NCI-H748 treated with DMSO at 0.1 percent for 48 hours (cell line): ENCODE data around the gene PARVA.
"Not testable (repeated sequence)": the region's sequence is repeated elsewhere in the genome, so short reads cannot be mapped to it uniquely, and the experiment has no call there.

ENCODE experiments used
- DNase-seq: peaks from one replicate; lab custom pipeline; 2025; lab: John Stamatoyannopoulos, UW

The PARVA gene, protein sequence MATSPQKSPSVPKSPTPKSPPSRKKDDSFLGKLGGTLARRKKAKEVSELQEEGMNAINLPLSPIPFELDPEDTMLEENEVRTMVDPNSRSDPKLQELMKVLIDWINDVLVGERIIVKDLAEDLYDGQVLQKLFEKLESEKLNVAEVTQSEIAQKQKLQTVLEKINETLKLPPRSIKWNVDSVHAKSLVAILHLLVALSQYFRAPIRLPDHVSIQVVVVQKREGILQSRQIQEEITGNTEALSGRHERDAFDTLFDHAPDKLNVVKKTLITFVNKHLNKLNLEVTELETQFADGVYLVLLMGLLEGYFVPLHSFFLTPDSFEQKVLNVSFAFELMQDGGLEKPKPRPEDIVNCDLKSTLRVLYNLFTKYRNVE

DNA sequence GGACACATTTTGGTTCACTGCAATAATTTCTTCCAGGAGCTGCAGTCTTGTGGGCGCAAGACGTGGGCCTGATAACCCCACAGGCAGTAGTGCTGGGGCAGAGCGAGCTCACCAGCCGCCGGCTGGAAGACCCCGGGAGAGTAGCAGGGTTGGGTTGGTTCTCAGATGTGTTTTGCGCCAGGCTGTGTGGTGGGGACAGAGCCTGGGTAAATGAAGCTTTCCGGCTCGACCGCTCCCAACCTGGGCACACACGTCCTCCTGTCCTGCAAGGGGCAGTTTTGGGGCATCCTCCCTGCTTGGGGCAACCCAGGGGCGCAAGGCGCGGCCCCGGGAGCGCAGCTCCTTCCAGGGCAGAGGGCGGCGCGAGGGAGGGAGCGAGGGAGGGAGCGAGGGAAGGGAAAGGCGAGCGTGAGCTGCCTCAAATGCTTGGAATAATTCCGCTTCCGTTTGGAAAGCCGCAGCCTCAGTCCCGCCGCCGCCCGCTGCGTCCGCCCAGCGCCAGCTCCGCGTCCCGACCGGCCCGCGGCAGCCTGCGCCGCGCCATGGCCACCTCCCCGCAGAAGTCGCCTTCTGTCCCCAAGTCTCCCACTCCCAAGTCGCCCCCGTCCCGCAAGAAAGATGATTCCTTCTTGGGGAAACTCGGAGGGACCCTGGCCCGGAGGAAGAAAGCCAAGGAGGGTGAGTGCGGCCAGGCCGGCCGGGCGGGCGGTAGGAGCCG is at the start of gene PARVA:
TSS of gene PARVA (plus strand) at position 466 of the 718 bp plus-strand sequence. CDS start at position 543, 77 bp downstream.
- peak; percentile 42 for DNase-seq

DNA sequence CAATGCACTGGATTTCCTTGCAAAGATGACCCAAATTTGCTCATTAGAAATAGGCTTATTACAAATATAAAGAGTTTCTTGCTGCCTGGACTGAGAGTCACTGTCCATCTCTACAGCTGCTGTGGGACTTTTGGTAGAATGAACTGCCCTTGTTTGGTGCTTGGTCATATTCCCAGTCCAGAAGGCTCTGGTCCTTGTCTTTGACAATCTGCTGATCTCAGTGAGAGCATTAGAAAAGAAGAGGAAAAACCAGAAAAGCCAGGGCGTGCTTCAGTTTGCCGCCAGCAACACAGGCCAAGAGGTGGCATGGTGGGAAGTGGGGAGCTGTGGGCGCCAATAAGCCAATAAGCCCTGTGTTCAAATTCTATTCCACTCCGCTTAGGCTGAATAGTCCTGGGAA is 48.2 kb upstream of the PARVA start:
- no peak for DNase-seq

DNA sequence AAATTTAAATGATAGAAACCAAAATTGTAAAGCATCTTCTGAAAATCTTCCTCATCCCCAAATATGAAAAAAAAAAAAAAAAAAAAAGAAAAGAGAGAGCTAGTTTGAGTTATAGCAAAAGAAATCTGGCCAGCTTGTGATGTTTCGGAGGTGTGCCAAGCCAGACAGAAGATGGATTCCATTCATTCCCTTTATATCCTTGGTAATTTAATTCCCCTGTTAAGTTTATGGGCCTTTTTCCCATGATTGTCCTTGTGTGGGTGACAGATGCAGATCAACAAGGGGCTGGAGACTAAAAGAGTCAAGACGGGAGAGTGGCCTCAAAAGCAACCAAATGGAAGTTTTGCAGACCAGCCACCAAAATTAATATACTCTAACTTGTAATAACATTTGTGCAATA is 47.6 kb upstream of the PARVA start:
- DNase-seq = peak; percentile 58

GRCh38 chr11:12330485-12331231 is 46.7 kb upstream of the PARVA start:
- DNase-seq = peak; percentile 87

GRCh38 chr11:12331239-12331874 is 46.0 kb upstream of the PARVA start:
- DNase-seq = peak; percentile 92

DNA sequence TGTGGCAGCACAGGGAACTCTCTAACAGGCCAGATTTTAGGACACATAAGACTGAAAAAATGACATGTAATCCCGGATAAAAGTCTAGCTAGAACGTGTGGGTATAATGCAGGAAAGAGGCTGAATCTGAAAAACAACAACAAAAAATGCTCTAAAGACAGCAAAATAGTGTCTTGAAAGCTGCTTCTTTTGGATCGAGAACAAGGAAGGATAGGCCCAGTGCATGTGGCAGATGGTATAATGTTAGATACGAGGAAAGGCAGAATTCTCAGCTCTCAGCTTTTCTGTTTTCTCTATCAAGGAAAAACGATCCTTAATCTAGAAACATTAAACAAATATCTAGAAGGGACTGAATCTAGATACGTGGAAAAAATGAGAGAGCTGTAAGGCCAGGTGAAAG is 33.8 kb upstream of the PARVA start:
- no peak for DNase-seq

DNA sequence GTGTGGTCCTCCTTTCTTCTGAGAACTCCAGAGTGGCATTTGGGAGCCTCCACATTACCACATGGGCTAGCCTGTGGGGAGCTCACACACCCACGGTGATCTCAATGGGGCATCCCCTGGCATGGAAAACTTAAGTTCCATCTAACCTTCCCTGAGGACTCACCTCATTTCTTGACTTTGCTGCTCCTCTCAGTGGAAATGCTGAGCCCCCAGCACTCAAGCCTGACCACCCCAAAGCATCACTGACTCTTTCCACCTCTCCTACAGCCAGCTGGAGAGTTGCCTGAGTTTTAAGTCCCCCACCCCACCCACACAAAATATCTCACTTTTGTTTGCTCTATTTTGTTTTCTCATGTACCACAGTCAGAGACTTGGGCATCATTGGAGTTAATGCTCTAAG is 23.8 kb upstream of the PARVA start:
- no peak for DNase-seq

DNA sequence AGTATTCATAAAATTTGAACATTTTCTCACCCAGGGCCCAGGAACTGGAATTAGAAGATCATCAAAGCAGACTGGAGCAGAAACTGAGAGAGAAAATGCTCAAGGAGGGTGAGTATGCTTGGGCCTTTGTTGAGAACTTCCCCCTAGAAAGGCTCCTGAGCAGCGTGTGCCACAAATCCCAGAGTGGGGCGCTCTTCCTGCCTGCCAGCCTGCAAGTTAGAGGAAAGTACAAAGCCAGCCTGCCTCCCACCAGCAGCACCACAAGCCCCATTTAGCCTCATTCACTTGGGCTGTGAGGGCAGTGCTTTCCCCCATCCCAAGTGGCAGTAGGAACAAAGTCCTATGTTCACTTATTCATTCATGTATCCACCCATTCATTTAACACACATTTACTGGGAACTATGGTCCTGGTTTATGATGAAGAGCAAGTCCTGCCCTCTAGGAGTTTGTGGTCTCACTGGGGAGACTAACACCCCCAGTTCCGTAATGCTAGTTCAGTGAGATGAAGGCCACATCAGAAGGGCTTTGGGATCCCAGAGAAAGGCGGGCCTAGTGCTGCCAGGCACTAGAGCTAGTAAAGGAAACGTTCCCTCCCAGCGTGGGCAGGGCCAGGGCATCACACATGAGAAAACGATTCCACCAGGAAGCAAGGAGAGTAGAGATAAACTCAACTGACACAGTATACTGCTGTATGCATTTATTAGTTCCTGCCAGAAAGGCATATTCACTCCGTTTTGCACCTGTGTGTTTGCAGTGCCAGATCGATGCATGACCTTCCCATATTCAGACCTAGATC is 22.4 kb upstream of the PARVA start:
- DNase-seq = no peak

GRCh38 chr11:12356944-12357655 is 20.3 kb upstream of the PARVA start:
- DNase-seq = no peak

- DNase-seq = not testable (repeated sequence)
Observed at GRCh38 chr11:12357697-12358096, 19.7 kb upstream of the PARVA start.

DNA sequence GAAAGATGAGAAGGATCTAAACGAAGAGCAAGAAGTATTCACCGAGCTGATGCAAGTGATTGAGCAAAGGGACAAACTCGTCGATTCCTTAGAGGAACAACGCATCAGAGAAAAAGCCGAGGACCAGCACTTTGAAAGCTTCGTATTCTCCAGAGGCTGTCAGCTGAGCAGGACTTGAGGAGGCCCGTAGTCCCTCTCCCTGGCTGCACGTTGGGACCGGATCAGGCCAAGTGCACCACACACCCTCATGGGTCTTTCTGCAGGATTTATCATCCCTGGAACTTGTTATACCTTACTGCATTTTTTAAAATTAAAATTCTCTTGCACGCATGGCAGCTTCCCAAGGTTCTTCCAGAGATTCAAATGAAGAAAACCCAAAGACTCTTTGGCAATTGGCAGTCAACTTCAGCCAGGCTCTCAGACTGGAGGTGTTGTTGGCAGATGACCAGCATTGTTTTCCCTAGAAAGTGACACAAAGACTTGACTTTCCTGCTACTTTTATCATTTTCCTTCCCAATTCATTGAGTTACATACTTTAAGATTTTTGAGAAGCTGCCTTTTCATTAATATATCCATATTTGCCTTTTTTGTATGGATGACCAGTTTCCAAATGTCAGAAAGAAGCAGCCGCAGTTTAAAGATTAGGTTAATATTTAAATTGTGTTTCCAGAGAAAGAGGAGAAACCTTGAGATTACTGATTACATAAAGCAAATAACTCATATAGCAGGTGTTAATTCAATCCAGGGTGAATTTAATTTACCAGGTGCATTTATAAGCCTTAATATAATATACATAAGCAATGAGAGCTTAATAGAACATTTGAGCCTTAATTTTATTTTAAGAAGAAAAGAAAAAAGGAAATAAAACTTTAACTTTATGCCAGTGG is 18.8 kb upstream of the PARVA start:
- DNase-seq = no peak

GRCh38 chr11:12359761-12360160 is 17.6 kb upstream of the PARVA start:
- no peak for DNase-seq

- DNase-seq = peak; percentile 20
Observed at GRCh38 chr11:12361682-12362081, 15.7 kb upstream of the PARVA start.

- DNase-seq = no peak
Observed at GRCh38 chr11:12362857-12363256, 14.5 kb upstream of the PARVA start.

- no peak for DNase-seq
Observed at GRCh38 chr11:12363373-12363772, 14.0 kb upstream of the PARVA start.

GRCh38 chr11:12365965-12366575 is 11.3 kb upstream of the PARVA start:
- DNase-seq = peak; percentile 53

- not testable (repeated sequence) for DNase-seq
Observed at GRCh38 chr11:12367057-12367456, 10.3 kb upstream of the PARVA start.

DNA sequence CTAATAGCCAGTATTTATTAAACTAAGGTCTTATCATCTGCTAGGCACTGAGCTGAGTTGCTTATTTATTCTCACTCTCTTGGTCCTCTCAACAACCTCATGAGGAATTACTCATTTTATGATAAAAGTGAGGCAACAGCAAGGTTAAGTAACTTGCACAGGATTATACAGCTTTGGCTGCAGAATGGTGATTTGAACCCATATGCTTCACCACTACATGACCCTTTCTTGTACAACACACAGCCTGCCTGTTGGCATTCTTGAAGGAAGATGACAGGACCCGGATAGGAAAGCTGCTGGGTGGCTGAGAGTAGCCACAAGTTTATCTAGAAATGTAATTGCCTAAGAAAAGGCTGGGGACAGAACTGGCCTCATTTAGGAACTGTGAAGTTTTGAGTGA is 5.3 kb upstream of the PARVA start:
- DNase-seq = no peak

- DNase-seq = no peak
Observed at GRCh38 chr11:12375720-12376119, 1.7 kb upstream of the PARVA start.
